NCI-H146 treated with DMSO at 0.1 percent for 48 hours (cell line): ENCODE measurements around the gene PPM1E.

ENCODE experiments used
- DNase-seq: peaks from one replicate; lab custom pipeline; 2025; ENCODE audit not compliant: unreplicated experiment; lab: John Stamatoyannopoulos, UW

Gene PPM1E

GRCh38 chr17:59028328-59028727 is 272.7 kb downstream of the PPM1E start:
- DNase-seq = no peak

- no peak for DNase-seq
These were observed 275.2 kb downstream of the PPM1E start for GRCh38 chr17:59030811-59031210.
